ENCODE measurements around the gene SMARCC2. TPM values are rescaled to one million over a fixed set of nuclear protein-coding genes. Genes with fewer than 3 reads are reported as not detected.

The SMARCC2 gene
- total RNA-seq, 4 donors from 2014 or later, result 63.8 to 231 (median 135) TPM

DNA sequence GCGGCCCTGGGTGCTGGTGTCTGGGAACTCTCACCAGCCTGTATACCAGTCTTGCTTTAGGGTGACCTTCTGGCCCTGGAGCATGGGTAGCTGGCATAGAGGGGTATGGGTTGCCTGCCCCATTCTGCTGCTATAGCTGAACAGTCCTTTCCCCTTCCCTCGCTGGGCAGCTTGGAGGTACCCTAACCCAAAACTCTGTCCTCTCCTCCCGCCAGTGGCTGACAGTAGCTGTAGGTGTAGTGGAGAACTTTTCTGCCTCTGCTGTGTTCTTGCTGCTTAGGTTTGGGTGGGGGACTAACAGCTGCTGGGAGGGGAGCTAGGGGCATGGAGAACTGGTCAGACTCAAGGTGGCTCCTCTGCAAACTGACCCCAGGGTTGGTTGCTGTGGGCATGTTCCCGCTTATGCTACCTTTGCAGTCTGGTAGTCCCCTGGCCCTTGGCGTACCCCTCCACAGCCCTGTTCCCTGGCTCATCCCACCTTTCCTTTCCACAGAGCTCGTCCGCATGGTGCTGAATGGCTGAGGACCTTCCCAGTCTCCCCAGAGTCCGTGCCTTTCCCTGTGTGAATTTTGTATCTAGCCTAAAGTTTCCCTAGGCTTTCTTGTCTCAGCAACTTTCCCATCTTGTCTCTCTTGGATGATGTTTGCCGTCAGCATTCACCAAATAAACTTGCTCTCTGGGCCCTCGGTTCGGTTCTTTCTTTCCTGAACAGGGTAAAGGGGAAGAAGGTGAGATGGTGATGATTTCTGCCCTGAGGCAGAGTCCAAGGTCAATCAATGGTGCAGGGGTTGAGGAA is 28.2 kb downstream of the SMARCC2 start:
- intact Hi-C loops (cut with DNase I; ENCODE audit: low total_unique reads) (no loop called here), in situ Hi-C loops (cut with MboI; ENCODE audit: low pct_ligation_motif_present in 1 of 4, low pct_unique_long_range_greater_than_20kb in 1 of 4, low sequenced_read_pairs in 3 of 4) (no loop called here)
- DNase-seq, result no peak
- Histone ChIP-seq H3K4me3 (peak overlapping the region; percentile 77 to 94 (median 84)), H3K36me3 (peaks cover 0 to 32% (median 11%) of the 10 kb centered on the region in 4 donors), H3K27ac (peak overlapping the region; percentile 94 to 100 (median 98)), H3K4me1 (peaks cover 7 to 42% (median 38%) of the 10 kb centered on the region in 4 donors), H3K27me3 (no peaks in the 10 kb centered on the region), H3K9me3 (no peaks in the 10 kb centered on the region)
- TF ChIP-seq POLR2A (IDR thresholded peaks at IDR 0.05) (no peak), POLR2AphosphoS5 (IDR thresholded peaks at IDR 0.05) (peak in 1 of 3 donors; percentile 10)
- 63% methylated on average over 11 of the region's 11 CpGs; no CpG with 5 or more reads in 1 of the 2 donors for WGBS, 2 donors (ENCODE audit: low coverage in 1 of 2)

DNA sequence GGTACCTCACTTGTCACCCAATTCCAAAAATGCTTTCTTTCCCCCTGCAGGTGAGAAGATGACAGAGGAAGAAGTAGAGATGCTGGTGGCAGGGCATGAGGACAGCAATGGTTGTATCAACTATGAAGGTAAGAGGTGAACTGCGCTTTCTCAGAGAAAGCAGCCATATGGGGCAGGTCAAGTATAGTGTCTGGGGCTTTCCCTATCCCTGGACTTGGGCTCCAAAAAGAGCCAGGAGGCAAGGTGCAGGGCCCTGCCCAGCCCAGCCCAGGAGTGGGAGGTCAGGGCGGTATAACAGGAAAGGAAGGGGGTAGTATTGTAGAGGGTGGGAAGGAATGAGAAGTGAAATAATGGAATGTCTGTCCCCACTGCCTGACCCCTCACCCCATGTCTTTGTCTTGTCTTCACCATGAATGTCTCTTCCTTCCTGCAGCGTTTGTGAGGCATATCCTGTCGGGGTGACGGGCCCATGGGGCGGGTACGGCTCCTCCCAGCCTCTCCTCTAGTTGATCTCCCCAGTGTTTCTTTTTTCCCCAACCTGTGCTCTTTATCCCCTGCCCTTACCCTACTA is 29.0 kb downstream of the SMARCC2 start:
- H3K9me3 ChIP-seq, result no peaks in the 10 kb centered on the region
- H3K4me1 ChIP-seq, result peaks cover 7 to 42% (median 38%) of the 10 kb centered on the region in 4 donors
- peaks cover 0 to 32% (median 11%) of the 10 kb centered on the region in 4 donors for H3K36me3 ChIP-seq
- peak; percentile 63 for DNase-seq
- H3K27ac ChIP-seq, result peak overlapping the region; percentile 94 to 100 (median 98)
- no peaks in the 10 kb centered on the region for H3K27me3 ChIP-seq
- in situ Hi-C loops (cut with MboI; ENCODE audit: low pct_ligation_motif_present in 1 of 4, low pct_unique_long_range_greater_than_20kb in 1 of 4, low sequenced_read_pairs in 3 of 4), result no loop called here
- peak overlapping the region; percentile 77 to 94 (median 84) for H3K4me3 ChIP-seq
- TF ChIP-seq POLR2AphosphoS5 (IDR thresholded peaks at IDR 0.05) (peak; percentile 29 to 58 (median 56)), EP300 (IDR thresholded peaks at IDR 0.05; ENCODE audit: low read depth) (no peak), POLR2A (IDR thresholded peaks at IDR 0.05) (peak; percentile 34)
- TF ChIP-seq, protein P1, sequence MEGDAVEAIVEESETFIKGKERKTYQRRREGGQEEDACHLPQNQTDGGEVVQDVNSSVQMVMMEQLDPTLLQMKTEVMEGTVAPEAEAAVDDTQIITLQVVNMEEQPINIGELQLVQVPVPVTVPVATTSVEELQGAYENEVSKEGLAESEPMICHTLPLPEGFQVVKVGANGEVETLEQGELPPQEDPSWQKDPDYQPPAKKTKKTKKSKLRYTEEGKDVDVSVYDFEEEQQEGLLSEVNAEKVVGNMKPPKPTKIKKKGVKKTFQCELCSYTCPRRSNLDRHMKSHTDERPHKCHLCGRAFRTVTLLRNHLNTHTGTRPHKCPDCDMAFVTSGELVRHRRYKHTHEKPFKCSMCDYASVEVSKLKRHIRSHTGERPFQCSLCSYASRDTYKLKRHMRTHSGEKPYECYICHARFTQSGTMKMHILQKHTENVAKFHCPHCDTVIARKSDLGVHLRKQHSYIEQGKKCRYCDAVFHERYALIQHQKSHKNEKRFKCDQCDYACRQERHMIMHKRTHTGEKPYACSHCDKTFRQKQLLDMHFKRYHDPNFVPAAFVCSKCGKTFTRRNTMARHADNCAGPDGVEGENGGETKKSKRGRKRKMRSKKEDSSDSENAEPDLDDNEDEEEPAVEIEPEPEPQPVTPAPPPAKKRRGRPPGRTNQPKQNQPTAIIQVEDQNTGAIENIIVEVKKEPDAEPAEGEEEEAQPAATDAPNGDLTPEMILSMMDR (IDR thresholded peaks at IDR 0.05), result no peak
- 7 to 21% methylated on average over 3 to 7 of the region's 7 CpGs for WGBS, 2 donors (ENCODE audit: low coverage in 1 of 2)
- intact Hi-C loops (cut with DNase I; ENCODE audit: low total_unique reads), result no loop called here

DNA sequence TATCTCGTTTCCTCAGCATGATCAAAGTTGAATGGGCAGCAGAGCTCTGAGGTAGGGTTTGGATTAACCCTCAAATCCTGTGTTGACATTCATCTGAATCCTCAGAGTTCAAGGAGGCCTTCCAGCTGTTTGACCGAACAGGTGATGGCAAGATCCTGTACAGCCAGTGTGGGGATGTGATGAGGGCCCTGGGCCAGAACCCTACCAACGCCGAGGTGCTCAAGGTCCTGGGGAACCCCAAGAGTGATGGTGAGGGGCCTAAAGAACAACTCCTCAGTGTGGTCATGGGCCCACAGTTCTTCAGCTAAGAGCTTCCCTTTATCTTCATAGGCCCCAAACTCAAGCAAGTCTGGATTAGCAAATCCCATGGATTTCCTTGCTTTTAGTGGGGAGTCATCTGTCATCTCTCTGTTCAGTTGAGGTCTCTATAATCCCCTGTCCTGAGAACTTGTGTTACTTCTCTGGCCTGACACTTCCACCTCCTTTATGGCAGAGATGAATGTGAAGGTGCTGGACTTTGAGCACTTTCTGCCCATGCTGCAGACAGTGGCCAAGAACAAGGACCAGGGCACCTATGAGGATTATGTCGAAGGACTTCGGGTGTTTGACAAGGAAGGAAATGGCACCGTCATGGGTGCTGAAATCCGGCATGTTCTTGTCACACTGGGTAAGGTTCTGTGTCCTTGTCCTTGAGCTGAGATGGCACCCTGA is 29.6 kb downstream of the SMARCC2 start:
- DNase-seq, result no peak
- H3K4me3 ChIP-seq, result peak overlapping the region; percentile 77 to 94 (median 84)
- H3K4me1 ChIP-seq, result peaks cover 7 to 42% (median 38%) of the 10 kb centered on the region in 4 donors
- intact Hi-C loops (cut with DNase I; ENCODE audit: low total_unique reads), result loop anchor here (2.0 kb wide), 1 partner anchor 33 kb away; no protein-coding TSS in a partner anchor
- no peaks in the 10 kb centered on the region for H3K27me3 ChIP-seq
- H3K36me3 ChIP-seq, result peaks cover 0 to 32% (median 11%) of the 10 kb centered on the region in 4 donors
- H3K27ac ChIP-seq, result peak overlapping the region; percentile 94 to 100 (median 98)
- in situ Hi-C loops (cut with MboI; ENCODE audit: low pct_ligation_motif_present in 1 of 4, low pct_unique_long_range_greater_than_20kb in 1 of 4, low sequenced_read_pairs in 3 of 4), result no loop called here
- no peaks in the 10 kb centered on the region for H3K9me3 ChIP-seq
- WGBS, 2 donors (ENCODE audit: low coverage in 1 of 2), result 0 to 9% methylated on average over 2 to 8 of the region's 8 CpGs
- no peak for TF ChIP-seq POLR2A (IDR thresholded peaks at IDR 0.05)

DNA sequence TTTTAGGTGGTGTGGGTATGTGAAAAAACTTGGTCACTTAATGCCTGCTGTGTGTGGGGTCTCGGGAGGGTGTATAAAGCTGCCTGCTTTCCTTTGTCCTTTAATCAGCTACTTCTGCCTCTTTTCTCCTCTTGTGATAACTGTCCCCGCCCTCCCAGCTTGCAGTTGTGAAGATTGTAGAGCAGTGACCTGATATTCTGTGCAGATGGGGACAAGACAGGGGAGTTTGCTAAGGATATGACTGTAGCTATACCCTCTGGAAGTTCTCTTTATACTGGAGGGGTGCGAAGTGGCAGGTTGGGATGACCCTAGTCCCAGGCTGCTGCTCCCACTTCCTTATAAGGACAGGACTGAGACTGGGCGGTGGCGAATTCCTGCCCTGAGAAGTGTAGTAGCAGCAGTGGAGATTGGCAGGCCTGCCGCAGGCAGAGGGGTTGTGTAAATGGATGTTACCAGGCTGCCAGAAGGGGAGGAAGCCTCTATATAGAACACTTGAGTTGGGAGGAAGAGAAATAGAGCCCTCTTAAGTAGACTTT is 30.3 kb downstream of the SMARCC2 start:
- DNase-seq, result peak; percentile 89
- TF ChIP-seq, protein P1 (IDR thresholded peaks at IDR 0.05), result no peak
- peak; percentile 90 to 93 (median 93) for TF ChIP-seq POLR2AphosphoS5 (IDR thresholded peaks at IDR 0.05)
- peak; percentile 84 for TF ChIP-seq POLR2A (IDR thresholded peaks at IDR 0.05)
- TF ChIP-seq EP300 (IDR thresholded peaks at IDR 0.05; ENCODE audit: low read depth), result no peak
- H3K36me3 ChIP-seq, result peaks cover 0 to 32% (median 11%) of the 10 kb centered on the region in 4 donors
- no peaks in the 10 kb centered on the region for H3K9me3 ChIP-seq
- H3K27me3 ChIP-seq, result no peaks in the 10 kb centered on the region
- H3K4me1 ChIP-seq, result peaks cover 7 to 42% (median 38%) of the 10 kb centered on the region in 4 donors
- intact Hi-C loops (cut with DNase I; ENCODE audit: low total_unique reads), result loop anchor here (2.0 kb wide), 1 partner anchor 32 kb away; no protein-coding TSS in a partner anchor
- H3K27ac ChIP-seq, result peak overlapping the region; percentile 94 to 100 (median 98)
- peak overlapping the region; percentile 77 to 94 (median 84) for H3K4me3 ChIP-seq
- WGBS, 2 donors (ENCODE audit: low coverage in 1 of 2), result 0% methylated on average over 1 to 6 of the region's 6 CpGs
- in situ Hi-C loops (cut with MboI; ENCODE audit: low pct_ligation_motif_present in 1 of 4, low pct_unique_long_range_greater_than_20kb in 1 of 4, low sequenced_read_pairs in 3 of 4), result no loop called here
